ENCODE measurements around the gene SHC3. TPM values are rescaled to one million over a fixed set of nuclear protein-coding genes. Genes with fewer than 3 reads are reported as not detected.

The SHC3 gene
- total RNA-seq, 3 donors from 2014 or later (not counting 1 experiment from before 2014, with no cell fraction given) = 0.02 to 0.09 (median 0.08) TPM

DNA sequence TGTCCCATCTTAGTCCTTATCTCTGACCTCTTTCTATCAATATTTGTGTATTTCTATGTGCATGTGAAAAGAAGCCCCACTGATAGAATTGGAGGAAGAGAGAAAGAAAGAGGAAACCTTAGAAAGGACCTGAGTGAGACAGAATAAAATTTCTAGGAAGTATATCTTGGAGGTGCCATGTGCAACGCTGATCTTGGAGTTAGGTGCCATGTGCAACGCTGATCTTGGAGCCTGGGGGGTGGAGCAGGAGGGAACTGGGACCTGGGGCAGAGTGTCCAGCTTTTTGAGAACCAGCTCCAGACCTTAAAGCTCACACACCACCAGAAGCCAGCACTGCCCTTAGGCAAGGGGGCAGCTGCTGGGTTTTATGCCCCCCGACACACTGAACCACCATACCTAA is 89.4 kb downstream of the SHC3 start:
- 75% methylated on average over 3 of the region's 3 CpGs for WGBS (ENCODE audit: insufficient coverage)
- peaks cover 3% of the 10 kb centered on the region for H3K27me3 ChIP-seq (ENCODE audit: control insufficient read depth, insufficient read depth, low read length)
- intact Hi-C loops (cut with micrococcal nuclease) = no loop called here
- TF ChIP-seq, protein P1, sequence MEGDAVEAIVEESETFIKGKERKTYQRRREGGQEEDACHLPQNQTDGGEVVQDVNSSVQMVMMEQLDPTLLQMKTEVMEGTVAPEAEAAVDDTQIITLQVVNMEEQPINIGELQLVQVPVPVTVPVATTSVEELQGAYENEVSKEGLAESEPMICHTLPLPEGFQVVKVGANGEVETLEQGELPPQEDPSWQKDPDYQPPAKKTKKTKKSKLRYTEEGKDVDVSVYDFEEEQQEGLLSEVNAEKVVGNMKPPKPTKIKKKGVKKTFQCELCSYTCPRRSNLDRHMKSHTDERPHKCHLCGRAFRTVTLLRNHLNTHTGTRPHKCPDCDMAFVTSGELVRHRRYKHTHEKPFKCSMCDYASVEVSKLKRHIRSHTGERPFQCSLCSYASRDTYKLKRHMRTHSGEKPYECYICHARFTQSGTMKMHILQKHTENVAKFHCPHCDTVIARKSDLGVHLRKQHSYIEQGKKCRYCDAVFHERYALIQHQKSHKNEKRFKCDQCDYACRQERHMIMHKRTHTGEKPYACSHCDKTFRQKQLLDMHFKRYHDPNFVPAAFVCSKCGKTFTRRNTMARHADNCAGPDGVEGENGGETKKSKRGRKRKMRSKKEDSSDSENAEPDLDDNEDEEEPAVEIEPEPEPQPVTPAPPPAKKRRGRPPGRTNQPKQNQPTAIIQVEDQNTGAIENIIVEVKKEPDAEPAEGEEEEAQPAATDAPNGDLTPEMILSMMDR (IDR thresholded peaks at IDR 0.05) = no peak
- H3K4me3 ChIP-seq (ENCODE audit: low read length) = no peak overlapping the region
- Mint-ChIP-seq H3K9me3 (no peaks in the 10 kb centered on the region), H3K27me3 (ENCODE audit: low read depth in 2 of 2) (peaks cover 6 to 24% of the 10 kb centered on the region in 2 donors), H3K4me1 (no peaks in the 10 kb centered on the region), H3K27ac (no peak overlapping the region), H3K36me3 (no peaks in the 10 kb centered on the region), H3K4me3 (no peak overlapping the region)
- ATAC-seq (no peak), DNase-seq (no peak)
- H3K4me1 ChIP-seq (ENCODE audit: control insufficient read depth, insufficient read depth, low read length) = no peaks in the 10 kb centered on the region
- no peaks in the 10 kb centered on the region for H3K9me3 ChIP-seq (ENCODE audit: control insufficient read depth, insufficient read depth, low read length)
- no peak overlapping the region for H3K27ac ChIP-seq (ENCODE audit: low read length)
- no peaks in the 10 kb centered on the region for H3K36me3 ChIP-seq (ENCODE audit: control insufficient read depth, insufficient read depth, low read length)

DNA sequence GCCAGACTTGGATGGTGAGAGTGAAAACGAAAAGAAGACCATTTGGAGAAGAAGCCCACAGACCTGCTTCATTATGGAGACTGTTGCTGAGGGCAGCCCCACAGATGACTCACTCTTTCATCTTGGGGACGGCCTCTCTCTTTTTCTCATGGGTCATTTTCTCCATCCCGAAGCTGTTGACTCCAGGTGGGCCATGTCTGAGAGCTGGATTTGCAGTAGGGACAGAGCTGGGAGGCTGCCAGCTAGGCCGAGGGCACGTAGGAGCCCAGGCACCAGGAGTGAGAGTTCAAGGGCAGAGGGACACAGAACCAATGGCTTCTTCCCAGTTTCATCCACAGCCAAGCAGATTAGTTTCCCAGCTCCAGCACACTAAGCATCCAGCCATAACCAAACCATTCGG is 95.0 kb downstream of the SHC3 start:
- H3K27me3 Mint-ChIP-seq (ENCODE audit: low read depth in 2 of 2) = peaks cover 15 to 38% of the 10 kb centered on the region in 2 donors
- Histone ChIP-seq H3K4me3 (ENCODE audit: low read length) (no peak overlapping the region), H3K27me3 (ENCODE audit: control insufficient read depth, insufficient read depth, low read length) (peaks cover 3% of the 10 kb centered on the region), H3K9me3 (ENCODE audit: control insufficient read depth, insufficient read depth, low read length) (no peaks in the 10 kb centered on the region), H3K4me1 (ENCODE audit: control insufficient read depth, insufficient read depth, low read length) (no peaks in the 10 kb centered on the region), H3K36me3 (ENCODE audit: control insufficient read depth, insufficient read depth, low read length) (no peaks in the 10 kb centered on the region), H3K27ac (ENCODE audit: low read length) (no peak overlapping the region)
- no peak for DNase-seq
- 74% methylated on average over 6 of the region's 6 CpGs for WGBS (ENCODE audit: insufficient coverage)
- TF ChIP-seq, protein P1 (IDR thresholded peaks at IDR 0.05) = no peak
- intact Hi-C loops (cut with micrococcal nuclease) = no loop called here
- H3K4me1 Mint-ChIP-seq = no peaks in the 10 kb centered on the region
- no peak overlapping the region for H3K4me3 Mint-ChIP-seq
- no peaks in the 10 kb centered on the region for H3K36me3 Mint-ChIP-seq
- no peak for ATAC-seq
- no peak overlapping the region for H3K27ac Mint-ChIP-seq
- no peaks in the 10 kb centered on the region for H3K9me3 Mint-ChIP-seq

DNA sequence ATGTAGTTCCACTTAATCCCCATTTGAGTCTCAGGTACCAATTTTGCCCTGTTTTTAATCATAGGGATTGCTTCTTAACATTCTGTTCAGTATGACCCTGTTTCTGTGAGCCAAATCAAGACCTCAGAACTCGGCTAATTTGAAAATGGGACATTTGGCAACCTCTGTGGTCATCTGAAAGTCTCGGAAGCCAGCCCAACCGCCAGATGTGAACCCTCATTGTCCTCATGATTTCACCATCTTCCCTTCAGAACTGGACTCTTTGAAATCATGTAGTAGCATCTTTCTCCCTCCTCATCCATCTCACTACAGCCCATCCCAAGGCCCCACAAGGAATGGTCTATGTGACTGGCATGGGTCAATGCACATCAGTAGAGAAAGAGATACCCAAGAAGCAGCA is 98.4 kb downstream of the SHC3 start:
- Mint-ChIP-seq H3K27ac (no peak overlapping the region), H3K36me3 (no peaks in the 10 kb centered on the region), H3K4me1 (no peaks in the 10 kb centered on the region), H3K27me3 (ENCODE audit: low read depth in 2 of 2) (peaks cover 21 to 37% of the 10 kb centered on the region in 2 donors), H3K9me3 (no peaks in the 10 kb centered on the region), H3K4me3 (no peak overlapping the region)
- intact Hi-C loops (cut with micrococcal nuclease) = no loop called here
- Histone ChIP-seq H3K36me3 (ENCODE audit: control insufficient read depth, insufficient read depth, low read length) (no peaks in the 10 kb centered on the region), H3K4me3 (ENCODE audit: low read length) (no peak overlapping the region), H3K9me3 (ENCODE audit: control insufficient read depth, insufficient read depth, low read length) (no peaks in the 10 kb centered on the region), H3K27ac (ENCODE audit: low read length) (no peak overlapping the region), H3K27me3 (ENCODE audit: control insufficient read depth, insufficient read depth, low read length) (peaks cover 3% of the 10 kb centered on the region), H3K4me1 (ENCODE audit: control insufficient read depth, insufficient read depth, low read length) (no peaks in the 10 kb centered on the region)
- WGBS (ENCODE audit: insufficient coverage) = 90% methylated on average over 3 of the region's 3 CpGs
- ATAC-seq (no peak), DNase-seq (no peak)
- TF ChIP-seq, protein P1 (IDR thresholded peaks at IDR 0.05) = no peak

DNA sequence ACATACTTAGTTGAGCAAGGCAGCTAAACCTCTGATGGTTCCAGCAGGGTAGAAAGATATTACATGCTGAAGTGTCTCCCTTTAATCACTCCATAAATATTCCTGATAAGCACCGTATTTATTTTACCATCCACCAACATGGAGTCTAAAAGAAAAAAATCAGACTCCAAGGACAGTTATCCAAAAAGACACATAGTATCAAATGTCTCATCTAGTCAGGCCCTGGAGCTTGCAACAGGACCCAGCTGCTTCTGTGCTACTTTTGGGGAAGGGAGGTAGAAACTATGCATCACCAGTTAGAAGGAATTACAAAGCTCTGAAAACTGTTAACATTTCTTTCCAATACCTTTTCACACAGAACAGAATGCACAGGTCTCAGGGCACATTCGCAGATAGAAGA is 99.2 kb downstream of the SHC3 start:
- Histone ChIP-seq H3K4me1 (ENCODE audit: control insufficient read depth, insufficient read depth, low read length) (no peaks in the 10 kb centered on the region), H3K9me3 (ENCODE audit: control insufficient read depth, insufficient read depth, low read length) (no peaks in the 10 kb centered on the region), H3K4me3 (ENCODE audit: low read length) (no peak overlapping the region), H3K27ac (ENCODE audit: low read length) (no peak overlapping the region), H3K36me3 (ENCODE audit: control insufficient read depth, insufficient read depth, low read length) (no peaks in the 10 kb centered on the region), H3K27me3 (ENCODE audit: control insufficient read depth, insufficient read depth, low read length) (no peaks in the 10 kb centered on the region)
- no peaks in the 10 kb centered on the region for H3K9me3 Mint-ChIP-seq
- WGBS (ENCODE audit: insufficient coverage) = 91% methylated on average over 2 of the region's 2 CpGs
- H3K4me3 Mint-ChIP-seq = no peak overlapping the region
- no peaks in the 10 kb centered on the region for H3K4me1 Mint-ChIP-seq
- no peak overlapping the region for H3K27ac Mint-ChIP-seq
- H3K36me3 Mint-ChIP-seq = no peaks in the 10 kb centered on the region
- H3K27me3 Mint-ChIP-seq (ENCODE audit: low read depth in 2 of 2) = peaks cover 21 to 36% of the 10 kb centered on the region in 2 donors
- TF ChIP-seq, protein P1 (IDR thresholded peaks at IDR 0.05) = no peak
- ATAC-seq (no peak), DNase-seq (no peak)
- intact Hi-C loops (cut with micrococcal nuclease) = no loop called here

Measured in natural killer cell (primary cell).